Activated effector memory CD4-positive, alpha-beta T cell treated with anti-CD3 and anti-CD28 coated beads, Interleukin-2, amount 50 U/mL, for 16 hours (primary cell): Measurements from ENCODE around the gene TET3.
"Not testable (repeated sequence)": the region's sequence is repeated elsewhere in the genome, so short reads cannot be mapped to it uniquely, and the experiment has no call there.

ENCODE experiments used
- DNase-seq: peaks from one replicate; pipeline ENCODE4 v3.0.0-alpha.2; 2020

TET3 gene

GRCh38 chr2:73984203-73984921 lies at the start of gene TET3:
TSS of gene TET3 (plus strand) at chr2:73984910. CDS start at chr2:73986404, 1,494 bp downstream.
- peak; percentile 89 for DNase-seq

- no peak for DNase-seq
Observed at GRCh38 chr2:73935641-73936040, 49.1 kb upstream of the TET3 start.

GRCh38 chr2:73937103-73937885 lies 47.4 kb upstream of the TET3 start:
- no peak for DNase-seq

GRCh38 chr2:73937899-73938298 lies 46.8 kb upstream of the TET3 start:
- no peak for DNase-seq

- DNase-seq, result no peak
Observed at GRCh38 chr2:73938718-73939352, 45.9 kb upstream of the TET3 start.

- no peak for DNase-seq
Observed at GRCh38 chr2:73939419-73939818, 45.3 kb upstream of the TET3 start.

- not testable (repeated sequence) for DNase-seq
Observed at GRCh38 chr2:73940066-73940465, 44.6 kb upstream of the TET3 start.

GRCh38 chr2:73942664-73943063 lies 42.0 kb upstream of the TET3 start:
- DNase-seq, result no peak

- peak; percentile 68 for DNase-seq
Observed at GRCh38 chr2:73944714-73945113, 40.0 kb upstream of the TET3 start.

GRCh38 chr2:73946215-73946614 lies 38.5 kb upstream of the TET3 start:
- DNase-seq, result no peak

- DNase-seq, result no peak
Observed at GRCh38 chr2:73946666-73947065, 38.0 kb upstream of the TET3 start.

GRCh38 chr2:73947412-73948018 lies 37.2 kb upstream of the TET3 start:
- no peak for DNase-seq

- no peak for DNase-seq
Observed at GRCh38 chr2:73949802-73950201, 34.9 kb upstream of the TET3 start.

- no peak for DNase-seq
Observed at GRCh38 chr2:73952499-73953446, 31.9 kb upstream of the TET3 start.

- no peak for DNase-seq
Observed at GRCh38 chr2:73956218-73956865, 28.4 kb upstream of the TET3 start.

GRCh38 chr2:73961274-73961673 lies 23.4 kb upstream of the TET3 start:
- DNase-seq, result no peak

- no peak for DNase-seq
Observed at GRCh38 chr2:73961823-73962615, 22.7 kb upstream of the TET3 start.

GRCh38 chr2:73962798-73963197 lies 21.9 kb upstream of the TET3 start:
- no peak for DNase-seq

- peak; percentile 67 for DNase-seq
Observed at GRCh38 chr2:73963385-73964120, 21.2 kb upstream of the TET3 start.

GRCh38 chr2:73964223-73964622 lies 20.5 kb upstream of the TET3 start:
- no peak for DNase-seq
